Esophagus squamous epithelium (tissue), 4 donors: ENCODE data around the gene HHEX.

Experiments
- CTCF ChIP-seq, 6 experiments: fragments of 450-650 bp in 4 of 6; fragments of 200-600 bp in 2 of 6; sonication (generic) in 2 of 6; IDR thresholded peaks; one replicate each; pipeline ENCODE4 v1.5.1; 2016 to 2019; ENCODE audit warnings: antibody characterized with exemption in 6 of 6, mild to moderate bottlenecking in 4 of 6, moderate library complexity in 4 of 6
- POLR2A ChIP-seq, 4 donors: fragments of 450-650 bp; IDR thresholded peaks; one replicate each; pipeline ENCODE4 v1.6.1; 2017; ENCODE audit warnings: antibody characterized with exemption in 4 of 4, mild to moderate bottlenecking in 4 of 4, moderate library complexity in 3 of 4

GRCh38 chr10:92688927-92689662 is 660 bp upstream of the HHEX start:
- no peak for TF ChIP-seq POLR2A (IDR thresholded peaks at IDR 0.05)
- TF ChIP-seq CTCF (IDR thresholded peaks at IDR 0.05): no peak
